Measurements from ENCODE around the gene RELN. TPM values are rescaled to one million over a fixed set of nuclear protein-coding genes. Genes with fewer than 3 reads are reported as not detected.

Gene RELN
- total and polyA plus RNA-seq, 2 donors (not counting 1 experiment from before 2014, with no cell fraction given) = not detected

DNA sequence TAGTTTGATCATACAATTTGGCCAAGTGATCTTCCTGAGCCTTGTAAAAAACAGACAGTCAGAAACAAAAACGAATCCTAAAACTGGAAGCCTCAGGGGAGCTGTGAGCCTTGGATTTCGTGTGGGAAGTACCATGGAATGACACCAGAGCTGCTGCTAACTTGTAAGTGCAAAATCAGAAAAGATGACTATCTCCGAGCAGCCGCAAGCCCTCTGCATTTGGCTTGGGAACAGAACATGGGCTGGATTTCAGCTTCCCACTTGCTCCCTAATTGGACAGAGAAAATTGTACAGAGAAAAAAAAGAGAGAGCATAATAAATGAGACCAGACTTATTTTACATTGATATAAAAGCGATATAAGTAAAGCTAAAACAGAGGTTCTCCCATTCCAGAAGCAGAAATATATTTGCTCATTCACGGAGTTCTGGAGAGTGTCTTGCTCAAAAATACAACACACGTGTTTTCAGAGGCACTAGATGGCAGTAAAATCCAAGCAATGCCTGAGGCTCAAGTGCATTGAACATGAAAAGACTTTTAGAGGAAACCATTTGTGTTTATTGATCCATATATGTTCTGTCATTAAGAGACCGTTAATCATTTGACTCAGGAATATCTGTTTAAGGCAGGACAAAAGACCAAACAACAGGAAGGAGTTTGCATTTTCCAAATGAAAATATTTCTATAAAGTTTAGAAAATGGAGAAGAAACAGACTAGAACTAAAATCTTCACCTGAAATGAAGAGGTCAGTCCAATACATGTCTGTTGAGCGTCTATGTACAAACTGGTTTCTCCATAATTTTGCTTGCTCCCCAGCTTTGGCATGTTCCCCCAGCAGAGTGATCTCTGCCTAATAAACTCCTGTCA lies 465.2 kb downstream of the RELN start:
- no peaks in the 10 kb centered on the region for H3K79me2 ChIP-seq (ENCODE audit: control insufficient read depth, insufficient read depth, low read length)
- DNase-seq (no peak), ATAC-seq (ENCODE audit: low read depth) (no peak)
- Mint-ChIP-seq H3K4me3 (no peak overlapping the region), H3K4me1 (no peaks in the 10 kb centered on the region), H3K9me3 (ENCODE audit: insufficient read depth) (no peaks in the 10 kb centered on the region), H3K27ac (no peak overlapping the region), H3K27me3 (peaks cover 17% of the 10 kb centered on the region)
- H3K4me1 ChIP-seq (ENCODE audit: control insufficient read depth in 2 of 2, insufficient read depth in 2 of 2, low read length in 2 of 2) = no peaks in the 10 kb centered on the region
- CTCF ChIA-PET = no interaction called here
- H3K27me3 ChIP-seq (replicated peaks in 1 of 4; ENCODE audit: control extremely low read depth in 1 of 4, control insufficient read depth in 3 of 4, insufficient read depth in 4 of 4, low read length in 3 of 4) = no peaks in the 10 kb centered on the region
- H3K36me3 ChIP-seq (replicated peaks in 1 of 2; ENCODE audit: control extremely low read depth in 1 of 2, control insufficient read depth in 1 of 2, extremely low read depth in 1 of 2, insufficient read depth in 2 of 2, low read length in 1 of 2) = no peaks in the 10 kb centered on the region
- no peak overlapping the region for H3K4me3 ChIP-seq (ENCODE audit: control extremely low read depth in 1 of 5, extremely low read depth in 1 of 5, insufficient read depth in 1 of 5, low read depth in 2 of 5, low read length in 4 of 5)
- H4K20me1 ChIP-seq (ENCODE audit: control insufficient read depth, insufficient read depth, low read length, poor library complexity, severe bottlenecking) = no peaks in the 10 kb centered on the region
- no peak for TF ChIP-seq EZH2 (IDR thresholded peaks at IDR 0.05; ENCODE audit: borderline replicate concordance, insufficient read depth, low read depth, low read length, poor library complexity, severe bottlenecking)
- TF ChIP-seq, protein P1, sequence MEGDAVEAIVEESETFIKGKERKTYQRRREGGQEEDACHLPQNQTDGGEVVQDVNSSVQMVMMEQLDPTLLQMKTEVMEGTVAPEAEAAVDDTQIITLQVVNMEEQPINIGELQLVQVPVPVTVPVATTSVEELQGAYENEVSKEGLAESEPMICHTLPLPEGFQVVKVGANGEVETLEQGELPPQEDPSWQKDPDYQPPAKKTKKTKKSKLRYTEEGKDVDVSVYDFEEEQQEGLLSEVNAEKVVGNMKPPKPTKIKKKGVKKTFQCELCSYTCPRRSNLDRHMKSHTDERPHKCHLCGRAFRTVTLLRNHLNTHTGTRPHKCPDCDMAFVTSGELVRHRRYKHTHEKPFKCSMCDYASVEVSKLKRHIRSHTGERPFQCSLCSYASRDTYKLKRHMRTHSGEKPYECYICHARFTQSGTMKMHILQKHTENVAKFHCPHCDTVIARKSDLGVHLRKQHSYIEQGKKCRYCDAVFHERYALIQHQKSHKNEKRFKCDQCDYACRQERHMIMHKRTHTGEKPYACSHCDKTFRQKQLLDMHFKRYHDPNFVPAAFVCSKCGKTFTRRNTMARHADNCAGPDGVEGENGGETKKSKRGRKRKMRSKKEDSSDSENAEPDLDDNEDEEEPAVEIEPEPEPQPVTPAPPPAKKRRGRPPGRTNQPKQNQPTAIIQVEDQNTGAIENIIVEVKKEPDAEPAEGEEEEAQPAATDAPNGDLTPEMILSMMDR (IDR thresholded peaks at IDR 0.05) = no peak
- intact Hi-C loops (cut with micrococcal nuclease) = no loop called here
- H2AFZ ChIP-seq (ENCODE audit: insufficient read depth, low read depth, low read length, poor library complexity, severe bottlenecking) = no peak overlapping the region
- H3K9ac ChIP-seq (ENCODE audit: low read length) = no peak overlapping the region
- WGBS (ENCODE audit: insufficient coverage) = 49% methylated on average over 3 of the region's 9 CpGs
- H3K4me2 ChIP-seq (replicated peaks; ENCODE audit: low read depth, low read length, poor library complexity, severe bottlenecking) = no peak overlapping the region
- H3K9me3 ChIP-seq (ENCODE audit: control extremely low read depth in 1 of 3, control insufficient read depth in 2 of 3, insufficient read depth in 1 of 3, low read length in 2 of 3) = no peaks in the 10 kb centered on the region
- no peak overlapping the region for H3K27ac ChIP-seq (ENCODE audit: low read length in 2 of 2)
- POLR2A ChIA-PET = no interaction called here

DNA sequence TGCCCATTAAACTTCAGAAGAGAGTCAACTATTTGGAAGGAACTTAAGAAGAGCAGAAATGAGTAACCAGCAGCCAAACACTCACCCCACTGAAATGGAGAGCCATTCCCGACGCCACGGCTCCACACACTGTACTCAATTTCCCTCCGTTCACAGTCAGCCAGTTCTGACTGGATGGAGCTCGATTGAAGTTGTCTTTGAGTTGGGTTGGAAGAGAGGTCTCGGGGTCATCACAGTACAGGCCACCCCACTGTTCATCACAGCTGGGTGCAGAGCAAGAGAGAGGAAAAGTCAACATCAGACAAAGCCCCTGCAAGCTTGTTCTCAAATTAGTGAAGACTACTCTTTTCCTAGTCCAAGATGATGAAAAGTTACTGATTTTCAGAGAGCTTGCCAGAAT lies 467.5 kb downstream of the RELN start:
- WGBS (ENCODE audit: insufficient coverage) = no CpG with 5 or more reads among the region's 6 CpGs
- Mint-ChIP-seq H3K4me1 (no peaks in the 10 kb centered on the region), H3K9me3 (ENCODE audit: insufficient read depth) (no peaks in the 10 kb centered on the region), H3K4me3 (no peak overlapping the region), H3K27me3 (peaks cover 14% of the 10 kb centered on the region), H3K27ac (no peak overlapping the region)
- intact Hi-C loops (cut with micrococcal nuclease) = no loop called here
- Histone ChIP-seq H3K9ac (ENCODE audit: low read length) (no peak overlapping the region), H2AFZ (ENCODE audit: insufficient read depth, low read depth, low read length, poor library complexity, severe bottlenecking) (no peak overlapping the region), H3K27ac (ENCODE audit: low read length in 2 of 2) (no peak overlapping the region), H3K4me1 (ENCODE audit: control insufficient read depth in 2 of 2, insufficient read depth in 2 of 2, low read length in 2 of 2) (no peaks in the 10 kb centered on the region), H3K27me3 (replicated peaks in 1 of 4; ENCODE audit: control extremely low read depth in 1 of 4, control insufficient read depth in 3 of 4, insufficient read depth in 4 of 4, low read length in 3 of 4) (no peaks in the 10 kb centered on the region), H3K4me3 (ENCODE audit: control extremely low read depth in 1 of 5, extremely low read depth in 1 of 5, insufficient read depth in 1 of 5, low read depth in 2 of 5, low read length in 4 of 5) (no peak overlapping the region), H3K9me3 (ENCODE audit: control extremely low read depth in 1 of 3, control insufficient read depth in 2 of 3, insufficient read depth in 1 of 3, low read length in 2 of 3) (peaks cover 0 to 1% (median 0%) of the 10 kb centered on the region in 3 donors), H3K36me3 (replicated peaks in 1 of 2; ENCODE audit: control extremely low read depth in 1 of 2, control insufficient read depth in 1 of 2, extremely low read depth in 1 of 2, insufficient read depth in 2 of 2, low read length in 1 of 2) (no peaks in the 10 kb centered on the region), H3K4me2 (replicated peaks; ENCODE audit: low read depth, low read length, poor library complexity, severe bottlenecking) (no peak overlapping the region), H3K79me2 (ENCODE audit: control insufficient read depth, insufficient read depth, low read length) (no peaks in the 10 kb centered on the region), H4K20me1 (ENCODE audit: control insufficient read depth, insufficient read depth, low read length, poor library complexity, severe bottlenecking) (no peaks in the 10 kb centered on the region)
- POLR2A ChIA-PET = no interaction called here
- TF ChIP-seq, protein P1 (IDR thresholded peaks at IDR 0.05) = no peak
- no peak for DNase-seq
- no peak for ATAC-seq (ENCODE audit: low read depth)
- CTCF ChIA-PET = no interaction called here

Data from B cell (primary cell).